ENCODE results near the gene LRRC63. TPM values are rescaled to one million over a fixed set of nuclear protein-coding genes. Genes with fewer than 3 reads are reported as not detected.
"Not testable (repeated sequence)": the region's sequence is repeated elsewhere in the genome, so short reads cannot be mapped to it uniquely, and the experiment has no call there.

Gene LRRC63
- total and polyA plus RNA-seq, 3 donors from 2014 or later: 4.6 to 9.4 (median 7.0) TPM

DNA sequence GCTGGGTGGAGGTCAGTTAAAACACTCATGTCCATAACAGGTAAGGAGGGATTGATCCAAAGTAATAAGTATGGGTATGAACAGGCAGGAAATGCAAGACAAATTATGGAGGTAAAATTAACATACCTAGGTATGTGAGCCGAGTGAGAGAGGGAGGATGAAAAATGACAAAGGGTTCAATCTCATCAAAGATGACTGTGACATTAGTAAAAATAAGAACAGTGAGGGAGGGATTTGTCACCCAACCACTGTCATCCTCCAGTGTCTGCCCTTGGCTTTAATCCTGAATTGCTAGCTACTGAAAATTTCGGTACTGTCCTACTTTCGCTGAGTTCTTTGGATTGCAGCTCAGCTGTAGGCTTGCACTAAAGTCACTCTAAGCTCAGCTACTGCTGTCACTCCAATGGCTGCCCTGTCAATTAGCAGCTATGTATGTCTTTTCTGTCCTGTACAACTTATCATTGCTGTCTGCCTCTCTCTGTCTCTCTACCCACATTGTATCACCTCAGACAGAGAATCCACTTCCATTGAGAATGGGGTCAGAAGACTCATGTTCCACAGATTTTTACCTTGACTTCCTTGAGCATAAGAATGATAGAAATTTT is 62.5 kb downstream of the LRRC63 start:
- intact Hi-C loops (cut with DNase I; ENCODE audit: low total_unique reads): no loop called here
- WGBS, 2 donors: 87 to 88% methylated on average over 3 of the region's 3 CpGs
- H3K4me1 ChIP-seq: no peaks in the 10 kb centered on the region
- no peak for TF ChIP-seq POLR2A (IDR thresholded peaks at IDR 0.05)
- TF ChIP-seq, protein P1, sequence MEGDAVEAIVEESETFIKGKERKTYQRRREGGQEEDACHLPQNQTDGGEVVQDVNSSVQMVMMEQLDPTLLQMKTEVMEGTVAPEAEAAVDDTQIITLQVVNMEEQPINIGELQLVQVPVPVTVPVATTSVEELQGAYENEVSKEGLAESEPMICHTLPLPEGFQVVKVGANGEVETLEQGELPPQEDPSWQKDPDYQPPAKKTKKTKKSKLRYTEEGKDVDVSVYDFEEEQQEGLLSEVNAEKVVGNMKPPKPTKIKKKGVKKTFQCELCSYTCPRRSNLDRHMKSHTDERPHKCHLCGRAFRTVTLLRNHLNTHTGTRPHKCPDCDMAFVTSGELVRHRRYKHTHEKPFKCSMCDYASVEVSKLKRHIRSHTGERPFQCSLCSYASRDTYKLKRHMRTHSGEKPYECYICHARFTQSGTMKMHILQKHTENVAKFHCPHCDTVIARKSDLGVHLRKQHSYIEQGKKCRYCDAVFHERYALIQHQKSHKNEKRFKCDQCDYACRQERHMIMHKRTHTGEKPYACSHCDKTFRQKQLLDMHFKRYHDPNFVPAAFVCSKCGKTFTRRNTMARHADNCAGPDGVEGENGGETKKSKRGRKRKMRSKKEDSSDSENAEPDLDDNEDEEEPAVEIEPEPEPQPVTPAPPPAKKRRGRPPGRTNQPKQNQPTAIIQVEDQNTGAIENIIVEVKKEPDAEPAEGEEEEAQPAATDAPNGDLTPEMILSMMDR (IDR thresholded peaks at IDR 0.05): no peak
- H3K36me3 ChIP-seq (ENCODE audit: low read depth, missing control alignments): no peaks in the 10 kb centered on the region
- no peaks in the 10 kb centered on the region for H3K27me3 ChIP-seq
- H3K27ac ChIP-seq: no peak overlapping the region
- no peaks in the 10 kb centered on the region for H3K9me3 ChIP-seq
- DNase-seq: no peak
- H3K4me3 ChIP-seq: no peak overlapping the region

DNA sequence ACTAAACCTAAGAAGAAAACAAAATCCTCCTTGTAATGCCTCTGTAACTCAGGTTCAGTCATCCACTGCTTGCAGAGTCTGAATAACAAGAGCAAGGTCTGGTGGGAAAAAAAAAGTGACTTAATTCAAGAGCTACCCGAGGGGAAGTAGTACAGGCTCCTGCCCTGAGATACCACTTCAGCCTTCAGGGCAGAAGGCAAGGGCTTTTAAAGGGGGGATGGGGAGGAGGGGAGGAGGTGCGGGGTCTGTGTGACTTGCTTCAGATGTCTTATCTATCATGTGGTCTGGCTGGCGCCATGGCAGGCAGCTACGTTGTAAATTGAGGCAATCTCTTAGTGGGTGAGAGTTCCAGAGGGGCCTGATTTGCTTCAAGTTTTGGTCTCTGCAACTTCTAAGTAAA is 66.7 kb downstream of the LRRC63 start:
- intact Hi-C loops (cut with DNase I; ENCODE audit: low total_unique reads): no loop called here
- Histone ChIP-seq H3K9me3 (no peaks in the 10 kb centered on the region), H3K36me3 (ENCODE audit: low read depth, missing control alignments) (no peaks in the 10 kb centered on the region), H3K4me3 (no peak overlapping the region), H3K27ac (no peak overlapping the region), H3K27me3 (no peaks in the 10 kb centered on the region), H3K4me1 (no peaks in the 10 kb centered on the region)
- 23 to 61% methylated on average over 4 of the region's 4 CpGs for WGBS, 2 donors
- TF ChIP-seq, protein P1 (IDR thresholded peaks at IDR 0.05): no peak
- no peak for TF ChIP-seq POLR2A (IDR thresholded peaks at IDR 0.05)
- DNase-seq: no peak

DNA sequence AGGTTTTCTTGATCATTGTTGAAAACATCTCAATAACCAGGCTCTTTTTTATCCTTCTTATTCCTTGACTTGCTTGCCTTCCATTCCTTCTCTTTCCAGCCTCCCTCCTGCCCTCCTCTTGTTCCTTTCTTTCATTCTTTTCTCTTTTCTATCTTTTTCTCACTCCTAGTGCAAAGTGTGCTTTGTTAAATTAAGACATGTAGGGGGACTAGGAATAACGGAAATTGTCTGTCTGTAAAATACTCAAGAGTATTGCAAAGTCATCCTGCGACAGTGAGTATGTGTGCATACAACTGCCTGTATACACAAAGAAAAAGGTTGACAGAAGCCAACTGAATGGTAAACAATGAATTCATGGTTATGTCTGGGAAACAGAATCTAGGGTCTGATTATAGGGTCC is 70.1 kb downstream of the LRRC63 start:
- Histone ChIP-seq H3K4me3 (no peak overlapping the region), H3K27ac (no peak overlapping the region), H3K36me3 (ENCODE audit: low read depth, missing control alignments) (no peaks in the 10 kb centered on the region), H3K27me3 (no peaks in the 10 kb centered on the region), H3K9me3 (no peaks in the 10 kb centered on the region), H3K4me1 (no peaks in the 10 kb centered on the region)
- DNase-seq: no peak
- TF ChIP-seq POLR2A (IDR thresholded peaks at IDR 0.05): no peak
- TF ChIP-seq, protein P1 (IDR thresholded peaks at IDR 0.05): no peak
- intact Hi-C loops (cut with DNase I; ENCODE audit: low total_unique reads): no loop called here
- WGBS, 2 donors: 71 to 87% methylated on average over 2 of the region's 2 CpGs

DNA sequence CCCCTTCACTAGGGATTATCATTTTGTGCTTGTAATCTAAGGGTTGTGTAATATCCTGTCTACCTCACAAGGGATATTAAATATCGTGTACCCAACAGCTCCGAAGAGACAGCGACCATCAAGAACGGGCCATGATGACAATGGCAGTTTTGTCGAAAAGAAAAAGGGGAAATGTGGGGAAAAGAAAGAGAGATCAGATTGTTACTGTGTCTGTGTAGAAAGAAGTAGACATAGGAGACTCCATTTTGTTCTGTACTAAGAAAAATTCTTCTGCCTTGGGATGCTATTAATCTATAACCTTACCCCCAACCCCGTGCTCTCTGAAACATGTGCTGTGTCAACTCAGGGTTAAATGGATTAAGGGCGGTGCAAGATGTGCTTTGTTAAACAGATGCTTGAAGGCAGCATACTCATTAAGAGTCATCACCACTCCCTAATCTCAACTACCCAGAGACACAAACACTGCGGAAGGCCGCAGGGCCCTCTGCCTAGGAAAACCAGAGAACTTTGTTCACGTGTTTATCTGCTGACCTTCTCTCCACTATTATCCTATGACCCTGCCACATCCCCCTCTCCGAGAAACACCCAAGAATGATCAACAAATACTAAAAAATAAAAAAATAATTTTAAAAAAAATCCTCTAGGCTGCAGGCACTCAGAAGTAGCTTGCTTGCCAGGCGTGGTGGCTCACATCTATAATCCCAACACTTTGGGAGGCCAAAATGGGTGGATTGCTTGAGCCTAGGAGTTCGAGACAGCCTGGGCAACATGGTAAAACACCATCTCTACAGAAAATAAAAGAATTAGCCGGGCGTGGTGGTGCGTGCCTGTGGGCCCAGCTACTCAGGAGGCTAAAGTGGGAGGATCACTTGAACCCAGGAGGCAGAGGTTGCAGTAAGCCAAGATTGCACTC is 72.4 kb downstream of the LRRC63 start:
- H3K27me3 ChIP-seq; intact Hi-C loops (cut with DNase I; ENCODE audit: low total_unique reads); H3K36me3 ChIP-seq (ENCODE audit: low read depth, missing control alignments); H3K4me3 ChIP-seq; H3K9me3 ChIP-seq; H3K27ac ChIP-seq; H3K4me1 ChIP-seq; DNase-seq: not testable (repeated sequence)
- WGBS, 2 donors: 85% methylated on average over 16 of the region's 16 CpGs

DNA sequence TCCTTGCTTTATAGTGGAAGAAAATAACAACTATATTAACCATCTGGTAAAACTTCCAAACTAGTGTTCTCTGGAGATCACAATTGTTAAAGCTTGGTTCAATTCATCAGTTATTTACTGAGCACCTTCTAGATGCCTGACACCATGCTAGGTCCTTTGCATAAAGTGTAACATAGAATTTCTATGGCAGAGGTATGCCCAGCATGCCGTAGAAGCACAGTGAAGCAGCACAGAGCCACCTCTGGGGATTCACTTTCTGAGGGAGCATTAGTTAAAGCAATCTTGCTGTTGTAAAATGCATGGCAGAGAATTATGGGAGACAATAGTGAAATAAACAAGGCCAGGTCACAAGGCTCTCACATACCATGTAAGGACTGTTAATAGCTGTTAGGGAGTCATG is 75.2 kb downstream of the LRRC63 start:
- WGBS, 2 donors: 59 to 70% methylated on average over 1 of the region's 1 CpG
- Histone ChIP-seq H3K27ac (no peak overlapping the region), H3K36me3 (ENCODE audit: low read depth, missing control alignments) (no peaks in the 10 kb centered on the region), H3K4me1 (no peaks in the 10 kb centered on the region), H3K4me3 (no peak overlapping the region), H3K9me3 (no peaks in the 10 kb centered on the region), H3K27me3 (no peaks in the 10 kb centered on the region)
- no peak for TF ChIP-seq POLR2A (IDR thresholded peaks at IDR 0.05)
- TF ChIP-seq, protein P1 (IDR thresholded peaks at IDR 0.05): no peak
- intact Hi-C loops (cut with DNase I; ENCODE audit: low total_unique reads): no loop called here
- DNase-seq: no peak
